RWPE2 (cell line): Measurements from ENCODE around the gene NAMPT.

ENCODE experiments used
- ATAC-seq: fragments of 200-7000 bp; cut with Tn5 transposase; 3 replicates; pipeline ENCODE4 v1.9.1; 2021; ENCODE audit warnings: low read depth
- DNase-seq: peaks from one replicate; pipeline ENCODE4 v3.0.0-alpha.2; 2020; ENCODE audit warnings: low spot score
- H3K27ac ChIP-seq: fragments of 450-650 bp; 2 replicates; pipeline ENCODE4 v1.5.1; 2017; ENCODE audit warnings: mild to moderate bottlenecking; ENCODE audit not compliant: poor library complexity, severe bottlenecking
- H3K27me3 ChIP-seq: fragments of 250-450 bp; sonication (Bioruptor Pico); 2 replicates; pipeline ENCODE4 v1.5.1; 2021; ENCODE audit warnings: mild to moderate bottlenecking, moderate library complexity; ENCODE audit not compliant: insufficient read depth, poor library complexity, severe bottlenecking
- H3K36me3 ChIP-seq: fragments of 250-450 bp; sonication (Bioruptor Pico); 2 replicates; pipeline ENCODE4 v1.5.1; 2020; ENCODE audit warnings: low read depth, mild to moderate bottlenecking, moderate library complexity
- H3K4me1 ChIP-seq: fragments of 250-450 bp; sonication (Bioruptor Pico); 2 replicates; pipeline ENCODE4 v1.5.1; 2021; ENCODE audit warnings: mild to moderate bottlenecking, moderate library complexity; ENCODE audit not compliant: insufficient read depth, poor library complexity, severe bottlenecking
- H3K4me3 ChIP-seq: fragments of 250-450 bp; sonication (Bioruptor Pico); 2 replicates; pipeline ENCODE4 v1.5.1; 2021; ENCODE audit warnings: mild to moderate bottlenecking, moderate library complexity; ENCODE audit not compliant: severe bottlenecking
- H3K9me3 ChIP-seq: fragments of 250-450 bp; sonication (Bioruptor Pico); 2 replicates; pipeline ENCODE4 v1.5.1; 2021; ENCODE audit warnings: mild to moderate bottlenecking, moderate library complexity; ENCODE audit not compliant: severe bottlenecking
- TF ChIP-seq, protein P1 (sequence below): fragments of 450-650 bp; IDR thresholded peaks from one replicate; pipeline ENCODE4 v1.5.1; 2017; ENCODE audit warnings: mild to moderate bottlenecking, moderate library complexity; ENCODE audit not compliant: poor library complexity, severe bottlenecking

NAMPT gene

DNA sequence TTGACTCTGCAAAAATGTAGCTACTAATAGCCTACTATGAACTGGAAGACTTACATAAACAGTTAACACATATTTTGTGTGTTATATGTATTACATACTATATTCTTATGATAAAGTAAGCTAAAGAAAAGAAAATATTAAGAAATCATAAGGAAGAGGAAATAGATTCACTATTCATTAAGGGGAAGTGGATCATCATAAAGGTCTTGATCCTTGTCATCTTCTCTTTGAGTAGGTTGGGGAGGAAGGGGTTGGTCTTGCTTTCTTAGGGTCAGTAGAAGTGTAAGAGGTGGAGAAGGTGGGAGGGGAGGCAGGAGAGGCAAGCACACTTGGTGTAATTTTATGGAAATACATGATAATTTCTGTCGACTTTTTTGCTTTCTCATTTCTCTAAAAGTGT, 81.3 kb downstream of the NAMPT start:
- Histone ChIP-seq H3K27ac (no peak overlapping the region), H3K4me3 (no peak overlapping the region), H3K4me1 (peaks cover 6% of the 10 kb centered on the region), H3K27me3 (no peaks in the 10 kb centered on the region), H3K36me3 (no peaks in the 10 kb centered on the region), H3K9me3 (no peaks in the 10 kb centered on the region)
- ATAC-seq: no peak
- no peak for DNase-seq
- TF ChIP-seq, protein P1, sequence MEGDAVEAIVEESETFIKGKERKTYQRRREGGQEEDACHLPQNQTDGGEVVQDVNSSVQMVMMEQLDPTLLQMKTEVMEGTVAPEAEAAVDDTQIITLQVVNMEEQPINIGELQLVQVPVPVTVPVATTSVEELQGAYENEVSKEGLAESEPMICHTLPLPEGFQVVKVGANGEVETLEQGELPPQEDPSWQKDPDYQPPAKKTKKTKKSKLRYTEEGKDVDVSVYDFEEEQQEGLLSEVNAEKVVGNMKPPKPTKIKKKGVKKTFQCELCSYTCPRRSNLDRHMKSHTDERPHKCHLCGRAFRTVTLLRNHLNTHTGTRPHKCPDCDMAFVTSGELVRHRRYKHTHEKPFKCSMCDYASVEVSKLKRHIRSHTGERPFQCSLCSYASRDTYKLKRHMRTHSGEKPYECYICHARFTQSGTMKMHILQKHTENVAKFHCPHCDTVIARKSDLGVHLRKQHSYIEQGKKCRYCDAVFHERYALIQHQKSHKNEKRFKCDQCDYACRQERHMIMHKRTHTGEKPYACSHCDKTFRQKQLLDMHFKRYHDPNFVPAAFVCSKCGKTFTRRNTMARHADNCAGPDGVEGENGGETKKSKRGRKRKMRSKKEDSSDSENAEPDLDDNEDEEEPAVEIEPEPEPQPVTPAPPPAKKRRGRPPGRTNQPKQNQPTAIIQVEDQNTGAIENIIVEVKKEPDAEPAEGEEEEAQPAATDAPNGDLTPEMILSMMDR: no peak

DNA sequence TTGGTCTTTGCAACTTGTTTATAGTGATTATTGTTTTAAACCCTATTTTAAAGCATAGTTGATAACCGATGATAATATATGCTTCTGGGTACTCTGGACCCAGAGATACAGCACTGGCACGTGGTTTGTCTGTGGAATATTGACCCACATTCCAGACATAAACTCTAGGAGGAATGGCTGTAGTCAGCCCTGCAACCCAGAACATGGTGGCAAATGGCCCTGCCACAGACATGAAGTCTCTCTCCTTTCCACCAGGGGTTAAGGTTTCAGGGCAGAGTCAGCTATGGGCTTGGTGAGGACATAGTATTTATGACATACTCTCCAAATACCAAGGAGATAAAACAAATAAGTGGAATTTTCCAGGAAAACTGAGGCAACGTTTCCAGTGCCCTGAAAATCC, 83.6 kb downstream of the NAMPT start:
- no peaks in the 10 kb centered on the region for H3K27me3 ChIP-seq

DNA sequence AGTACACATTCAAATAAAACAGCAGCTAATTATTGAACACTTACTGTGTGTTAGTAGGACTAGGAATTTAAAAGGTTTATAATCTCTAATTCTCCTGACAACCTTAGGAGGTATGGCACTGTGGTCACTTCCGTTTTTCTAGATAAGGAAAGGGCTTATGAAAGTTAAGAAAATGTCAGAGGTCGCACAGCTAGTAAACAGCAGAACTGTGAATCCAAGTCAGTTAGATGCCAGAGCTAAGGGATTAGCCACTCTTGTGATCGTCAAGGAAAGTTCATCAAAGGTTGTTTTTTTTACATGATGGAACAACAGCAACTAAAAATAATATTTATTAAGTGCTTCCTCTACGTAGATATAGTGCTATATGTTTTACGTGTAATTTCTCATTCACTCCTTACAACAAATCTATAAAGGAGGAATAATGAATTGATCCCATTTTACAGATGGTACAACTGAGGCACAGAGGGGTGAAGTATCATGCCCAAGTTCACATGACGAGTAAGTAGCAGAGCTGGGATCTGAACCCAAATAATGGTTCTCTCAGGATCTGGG, 84.9 kb downstream of the NAMPT start:
- H3K36me3 ChIP-seq: no peaks in the 10 kb centered on the region
- no peak overlapping the region for H3K27ac ChIP-seq
- ATAC-seq (no peak), DNase-seq (no peak)
- H3K27me3 ChIP-seq: no peaks in the 10 kb centered on the region
- TF ChIP-seq, protein P1: no peak
- no peak overlapping the region for H3K4me3 ChIP-seq
- H3K4me1 ChIP-seq: no peaks in the 10 kb centered on the region
- H3K9me3 ChIP-seq: no peaks in the 10 kb centered on the region

More for the DNA sequence above, 83.6 kb downstream of the NAMPT start:
- DNase-seq (no peak), ATAC-seq (no peak)
- TF ChIP-seq, protein P1: no peak
- no peak overlapping the region for H3K4me3 ChIP-seq
- H3K27ac ChIP-seq: no peak overlapping the region
- H3K4me1 ChIP-seq: peaks cover 6% of the 10 kb centered on the region
- no peaks in the 10 kb centered on the region for H3K9me3 ChIP-seq
- no peaks in the 10 kb centered on the region for H3K36me3 ChIP-seq

DNA sequence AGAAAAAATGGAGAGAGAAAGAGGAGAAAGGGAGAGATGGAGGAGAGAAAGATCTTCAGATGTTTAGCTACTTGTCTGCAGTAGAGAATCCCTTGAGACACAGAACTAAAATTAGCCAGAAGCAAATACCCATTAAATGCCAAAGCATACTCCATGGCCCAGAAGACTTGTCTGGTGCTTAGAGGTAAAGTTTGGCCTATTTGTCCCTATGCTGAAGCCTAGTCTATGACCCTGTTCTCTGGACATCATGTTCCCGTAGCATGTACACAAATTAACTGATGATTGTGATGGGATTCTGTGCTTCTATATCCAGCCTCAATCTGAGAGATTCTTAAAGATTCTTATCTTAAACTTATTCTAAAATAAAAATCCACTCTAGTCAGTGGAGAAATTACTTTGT, 85.8 kb downstream of the NAMPT start:
- no peaks in the 10 kb centered on the region for H3K27me3 ChIP-seq
- no peak for ATAC-seq
- TF ChIP-seq, protein P1: no peak
- no peaks in the 10 kb centered on the region for H3K9me3 ChIP-seq
- H3K4me3 ChIP-seq: no peak overlapping the region
- H3K27ac ChIP-seq: no peak overlapping the region
- no peaks in the 10 kb centered on the region for H3K36me3 ChIP-seq
- DNase-seq: no peak
- H3K4me1 ChIP-seq: no peaks in the 10 kb centered on the region
